Fibroblast of upper back skin (primary cell): ENCODE data around the gene NOM1.
"Not testable (repeated sequence)": the region's sequence is repeated elsewhere in the genome, so short reads cannot be mapped to it uniquely, and the experiment has no call there.

Experiments
- DNase-seq: peaks from one replicate; pipeline ENCODE4 v3.0.0-alpha.2; 2013

NOM1 gene

DNA sequence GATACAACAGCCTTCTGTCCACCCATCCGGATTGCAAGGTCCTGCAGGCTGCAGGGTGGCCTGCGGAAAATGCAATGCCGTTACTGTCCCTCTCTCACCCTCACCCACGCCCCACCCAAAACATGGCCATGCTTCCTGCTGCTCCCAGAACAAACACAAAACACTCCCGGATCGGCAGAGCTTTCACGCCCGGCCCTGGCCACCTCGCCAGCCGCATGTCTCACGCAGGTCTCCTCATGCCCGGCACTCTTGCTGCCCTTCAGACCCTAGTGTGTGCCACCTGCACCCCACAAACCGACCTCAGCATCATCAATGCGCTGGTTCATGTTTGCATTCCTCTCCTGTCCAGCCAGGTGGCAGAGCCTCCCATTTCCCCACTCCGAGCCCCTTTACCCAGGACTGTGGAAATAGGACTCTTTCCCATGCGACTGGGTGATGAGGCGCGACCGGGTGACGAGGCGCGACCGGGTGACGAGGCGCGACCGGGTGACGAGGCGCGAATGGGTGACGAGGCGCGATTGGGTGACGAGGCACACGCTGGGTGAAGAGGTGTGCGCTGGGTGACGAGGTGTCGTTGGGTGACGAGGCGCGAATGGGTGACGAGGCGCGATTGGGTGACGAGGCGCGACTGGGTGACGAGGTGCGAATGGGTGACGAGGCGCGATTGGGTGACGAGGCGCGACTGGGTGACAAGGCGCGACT is 8.9 kb upstream of the NOM1 start:
- no peak for DNase-seq

DNA sequence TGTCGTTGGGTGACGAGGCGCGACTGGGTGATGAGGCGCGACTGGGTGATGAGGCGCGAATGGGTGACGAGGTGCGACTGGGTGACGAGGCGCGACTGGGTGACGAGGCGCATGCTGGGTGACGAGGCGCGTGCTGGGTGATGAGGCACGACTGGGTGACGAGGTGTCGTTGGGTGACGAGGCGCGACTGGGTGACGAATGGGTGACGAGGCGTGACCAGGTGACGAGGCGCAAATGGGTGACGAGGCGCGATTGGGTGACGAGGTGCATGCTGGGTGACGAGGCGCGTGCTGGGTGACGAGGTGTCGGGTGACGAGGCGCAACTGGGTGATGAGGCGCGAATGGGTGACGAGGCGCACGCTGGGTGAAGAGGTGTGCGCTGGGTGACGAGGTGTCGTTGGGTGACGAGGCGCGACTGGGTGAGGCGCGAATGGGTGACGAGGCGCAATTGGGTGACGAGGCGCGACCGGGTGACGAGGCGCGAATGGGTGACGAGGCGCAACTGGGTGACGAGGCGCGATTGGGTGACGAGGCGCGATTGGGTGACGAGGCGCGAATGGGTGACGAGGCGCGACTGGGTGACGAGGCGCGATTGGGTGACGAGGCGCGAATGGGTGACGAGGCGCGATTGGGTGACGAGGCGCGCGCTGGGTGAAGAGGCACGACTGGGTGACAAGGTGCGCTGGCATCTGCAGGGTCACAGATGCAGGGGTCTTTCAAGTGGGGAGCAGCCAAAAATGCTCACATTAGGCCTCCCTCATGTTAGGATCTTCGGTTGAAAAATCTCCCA is 7.9 kb upstream of the NOM1 start:
- DNase-seq: no peak

DNA sequence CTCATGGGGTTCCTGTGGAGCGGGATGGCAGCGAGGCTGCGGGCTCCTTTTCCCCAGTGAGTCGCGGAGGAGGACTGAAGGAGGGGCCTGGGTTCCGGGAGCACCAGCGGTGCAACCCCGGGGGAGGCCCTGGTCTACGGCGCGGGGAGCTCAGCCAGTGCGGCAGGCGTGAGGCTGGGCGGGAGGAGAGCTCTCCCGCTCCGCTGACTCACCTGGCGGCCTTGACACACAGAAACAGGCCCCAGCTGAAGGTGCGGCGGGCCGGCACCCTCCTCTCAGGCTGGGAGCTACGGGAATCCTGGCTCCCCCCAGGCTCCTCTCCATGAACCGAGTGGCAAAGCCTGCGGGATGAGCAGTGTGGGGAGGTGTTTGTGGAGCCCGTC is 6.8 kb upstream of the NOM1 start:
- no peak for DNase-seq

DNA sequence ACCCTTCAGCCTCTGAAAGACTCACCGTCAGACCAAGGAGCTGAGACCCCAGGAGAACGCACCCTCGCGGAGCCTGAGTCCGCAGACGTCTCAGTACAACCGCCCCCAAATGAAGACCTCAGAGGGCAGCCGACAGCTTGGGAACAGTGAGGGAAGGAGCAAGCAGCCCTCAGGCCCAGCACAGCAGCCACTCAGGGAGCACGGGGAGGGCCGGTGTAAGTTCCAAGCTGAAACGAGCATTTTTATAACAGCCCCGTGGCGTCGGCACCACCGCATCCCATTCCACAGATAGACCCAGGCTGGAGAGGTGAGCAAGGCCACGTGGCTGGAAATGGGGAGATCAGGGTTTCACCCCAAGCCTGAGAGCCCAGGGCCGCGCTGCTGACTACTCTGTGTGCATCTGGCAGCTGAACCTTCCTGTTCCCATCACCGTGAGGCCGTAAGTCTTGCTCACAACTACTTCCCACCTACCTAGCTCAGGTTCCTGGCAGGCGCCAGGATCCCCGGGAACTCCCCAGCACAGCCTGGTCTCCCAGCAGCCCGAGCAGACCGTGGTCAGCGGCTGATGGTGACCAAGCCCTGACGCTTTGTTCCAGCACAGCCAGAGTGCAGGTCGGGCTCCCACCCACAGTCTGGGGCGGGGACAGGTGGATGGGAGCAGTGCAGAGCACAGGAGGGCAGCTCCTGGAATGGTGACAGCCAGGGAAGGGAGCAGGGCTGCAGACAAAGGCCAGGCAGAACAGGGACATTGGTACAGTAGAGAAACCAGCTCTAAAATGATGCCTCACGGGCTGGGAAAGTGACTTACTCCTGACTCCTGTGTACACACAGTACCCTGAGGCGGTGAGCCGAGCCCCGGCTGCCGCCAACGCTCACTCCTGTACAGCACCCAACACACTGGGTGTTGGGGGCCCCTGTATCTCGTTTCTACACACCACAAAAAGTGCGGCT is 6.1 kb upstream of the NOM1 start:
- no peak for DNase-seq

DNA sequence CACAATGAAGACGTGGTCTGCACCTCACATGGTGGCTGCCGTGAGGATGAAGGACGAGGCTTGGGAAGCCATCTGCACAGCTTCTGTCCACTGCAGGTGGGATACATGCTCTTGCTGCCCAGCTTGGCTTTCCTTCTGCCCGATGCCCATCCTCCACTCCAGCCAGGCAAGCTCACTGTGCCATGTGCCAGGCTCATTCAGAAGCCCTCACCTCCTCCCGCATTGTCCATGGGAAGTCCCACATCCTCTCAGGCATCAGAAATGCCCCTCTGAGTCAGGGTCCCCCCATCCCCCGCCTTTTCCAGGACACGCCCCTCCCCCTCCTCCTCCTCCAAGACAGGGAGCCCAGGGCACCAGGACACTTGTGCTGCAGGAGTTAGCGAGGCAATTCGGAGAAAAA is 4.6 kb upstream of the NOM1 start:
- DNase-seq: no peak

DNA sequence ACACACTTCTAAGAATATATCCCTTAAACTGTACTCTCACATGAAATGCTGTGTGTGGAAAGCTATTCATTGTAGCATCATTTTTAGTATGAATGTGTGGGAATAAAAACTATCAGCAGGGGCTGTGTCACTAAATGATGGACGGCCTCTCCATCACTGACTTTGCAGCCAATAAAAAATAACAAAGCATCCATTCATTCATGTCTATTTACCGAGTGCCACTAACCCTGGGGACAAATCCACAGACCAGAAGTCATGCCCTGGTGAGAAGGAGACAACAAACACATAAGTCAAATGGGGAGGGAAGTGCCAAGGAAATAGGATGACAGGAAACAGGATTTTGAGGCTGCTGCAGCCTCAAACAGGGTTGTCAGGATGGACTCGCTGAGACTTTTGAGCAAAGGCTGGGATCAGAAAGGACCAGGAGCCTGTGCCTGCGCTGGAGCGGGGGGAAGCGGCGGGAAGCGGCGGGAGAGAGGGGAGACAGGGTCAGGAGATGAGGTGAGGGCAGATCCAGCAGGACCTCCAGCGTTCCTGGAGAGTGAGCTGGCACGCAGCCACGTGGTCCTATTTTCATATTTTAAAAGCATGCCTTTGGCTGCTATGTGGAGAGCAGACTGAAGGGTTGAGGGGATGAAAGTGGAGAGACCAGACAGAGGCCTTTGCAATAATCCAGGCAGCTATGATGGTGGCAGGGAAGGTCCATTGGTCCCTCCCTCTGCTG is 2.2 kb upstream of the NOM1 start:
- no peak for DNase-seq

DNA sequence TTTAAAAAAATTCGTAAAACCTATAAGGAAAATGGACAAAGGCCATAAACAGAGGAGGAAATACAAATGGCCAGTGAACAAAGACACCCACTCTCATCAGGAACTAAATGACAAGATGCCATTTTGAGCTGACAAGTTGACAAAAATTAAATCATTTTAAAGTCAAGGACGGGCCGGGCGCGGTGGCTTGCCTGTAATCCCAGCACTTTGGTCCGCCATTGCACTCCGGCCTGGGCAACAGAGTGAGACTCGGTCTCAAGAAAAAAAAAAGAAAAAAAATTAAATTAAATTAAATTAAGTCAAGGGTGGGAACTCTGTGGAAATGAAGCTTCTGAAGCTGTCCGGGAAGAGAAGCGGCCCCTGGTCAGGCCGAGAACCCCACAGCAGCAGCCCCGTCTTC is 1.2 kb upstream of the NOM1 start:
- DNase-seq: no peak

DNA sequence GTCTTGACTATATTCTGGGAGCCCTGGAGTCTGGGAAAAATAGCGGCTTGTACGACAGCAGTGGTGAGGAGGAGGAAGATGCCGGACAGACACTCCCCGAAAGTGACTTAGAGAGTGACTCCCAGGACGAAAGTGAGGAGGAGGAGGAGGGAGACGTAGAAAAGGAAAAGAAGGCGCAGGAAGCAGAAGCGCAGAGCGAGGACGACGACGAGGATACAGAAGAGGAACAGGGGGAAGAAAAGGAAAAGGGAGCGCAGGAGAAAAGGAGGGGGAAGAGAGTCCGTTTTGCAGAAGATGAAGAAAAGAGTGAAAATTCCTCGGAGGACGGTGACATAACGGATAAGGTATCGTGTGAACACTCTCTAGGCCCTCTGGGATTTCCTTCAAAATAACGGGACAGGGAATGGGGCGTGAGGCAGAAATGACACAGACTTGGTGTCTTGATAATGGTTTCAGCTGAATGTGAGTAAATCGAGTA is 908 bp downstream of the NOM1 start:
- no peak for DNase-seq

DNA sequence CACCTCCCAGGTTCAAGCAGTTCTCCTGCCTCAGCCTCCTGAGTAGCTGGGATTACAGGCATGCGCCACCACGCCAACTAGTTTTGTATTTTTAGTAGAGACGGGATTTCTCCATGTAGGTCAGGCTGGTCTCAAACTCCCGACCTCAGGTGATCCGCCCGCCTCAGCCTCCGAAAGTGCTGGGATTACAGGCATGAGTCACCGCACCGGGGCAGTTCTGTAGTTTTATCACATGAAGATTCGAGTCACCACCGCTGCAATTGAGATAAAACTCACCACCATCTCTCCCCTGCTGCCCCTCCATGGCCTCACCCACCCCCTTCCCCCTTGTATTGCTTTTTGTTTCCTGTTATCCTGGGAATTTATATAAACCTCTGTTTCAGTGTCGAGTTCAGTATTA is 3.7 kb downstream of the NOM1 start:
- DNase-seq: not testable (repeated sequence)

DNA sequence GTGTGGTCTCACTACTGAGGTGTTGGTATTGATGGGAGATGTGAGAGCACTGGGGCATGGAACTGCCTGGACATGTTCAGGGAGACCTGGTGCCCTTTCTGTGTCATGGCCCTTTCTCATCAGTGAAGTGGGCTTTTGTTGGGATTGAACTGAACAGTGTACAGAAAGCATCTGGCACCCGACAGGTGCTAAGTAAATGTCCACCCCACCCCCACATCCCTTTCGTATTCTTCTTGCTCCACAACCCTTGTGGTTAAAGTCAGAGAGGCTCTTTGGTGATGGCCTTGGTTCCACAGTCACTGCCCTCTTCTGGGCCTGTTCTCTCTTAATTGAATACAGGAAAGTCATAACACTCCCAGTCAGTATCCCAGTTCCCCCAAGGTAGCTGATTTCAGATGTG is 5.4 kb downstream of the NOM1 start:
- no peak for DNase-seq

DNA sequence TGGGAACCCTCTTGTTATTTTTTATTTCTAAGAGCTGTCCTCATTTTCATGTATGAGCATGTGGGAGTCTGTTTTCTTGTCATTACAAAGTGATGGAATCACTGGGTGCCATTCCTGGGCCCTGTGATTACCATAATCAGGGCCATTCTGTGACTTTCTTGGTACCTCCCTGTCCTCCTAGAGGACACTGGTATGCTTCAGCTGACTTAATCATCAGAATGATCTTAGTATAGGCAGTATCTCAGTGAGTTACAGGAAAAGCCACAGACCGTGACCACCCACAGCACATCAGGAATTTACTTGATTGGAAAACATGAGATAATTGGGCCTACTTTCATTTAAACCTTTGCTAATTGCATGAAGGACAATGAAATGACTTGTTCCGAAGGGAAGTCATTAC is 7.2 kb downstream of the NOM1 start:
- no peak for DNase-seq

DNA sequence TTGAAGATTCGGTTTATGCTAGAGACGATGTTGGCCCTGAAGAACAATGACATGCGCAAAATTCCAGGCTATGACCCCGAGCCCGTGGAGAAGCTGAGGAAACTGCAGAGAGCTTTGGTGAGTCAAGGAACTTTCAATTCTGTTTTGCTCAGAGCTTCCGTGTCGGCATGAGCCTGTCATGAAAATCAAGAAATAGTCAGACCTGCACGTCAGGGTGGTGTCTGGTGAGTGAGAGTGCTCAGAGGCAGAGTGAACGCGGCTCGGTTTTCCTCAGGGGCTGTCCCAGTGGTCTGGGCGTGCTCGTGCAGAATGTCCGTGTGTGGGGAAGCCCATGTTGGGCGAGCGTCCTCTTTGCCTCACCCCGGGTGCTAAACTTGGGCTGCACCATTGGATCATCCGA is 12.6 kb downstream of the NOM1 start:
- no peak for DNase-seq

DNA sequence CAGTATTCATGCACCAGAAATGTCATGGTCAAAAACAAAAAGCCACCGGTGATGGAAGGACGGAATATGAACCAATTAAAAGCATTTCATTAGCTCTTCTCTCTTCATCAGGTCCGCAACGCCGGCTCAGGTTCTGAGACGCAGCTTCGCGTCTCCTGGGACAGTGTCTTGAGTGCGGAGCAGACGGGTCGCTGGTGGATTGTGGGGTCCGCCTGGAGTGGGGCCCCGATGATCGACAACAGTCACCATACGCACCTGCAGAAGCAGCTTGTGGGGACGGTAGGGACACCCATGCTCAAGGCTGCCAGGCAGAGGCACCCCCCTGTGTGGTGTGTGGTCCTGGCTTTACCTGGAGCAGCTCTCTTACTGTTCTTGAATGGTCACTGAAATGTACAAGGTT is 13.4 kb downstream of the NOM1 start:
- DNase-seq: no peak

DNA sequence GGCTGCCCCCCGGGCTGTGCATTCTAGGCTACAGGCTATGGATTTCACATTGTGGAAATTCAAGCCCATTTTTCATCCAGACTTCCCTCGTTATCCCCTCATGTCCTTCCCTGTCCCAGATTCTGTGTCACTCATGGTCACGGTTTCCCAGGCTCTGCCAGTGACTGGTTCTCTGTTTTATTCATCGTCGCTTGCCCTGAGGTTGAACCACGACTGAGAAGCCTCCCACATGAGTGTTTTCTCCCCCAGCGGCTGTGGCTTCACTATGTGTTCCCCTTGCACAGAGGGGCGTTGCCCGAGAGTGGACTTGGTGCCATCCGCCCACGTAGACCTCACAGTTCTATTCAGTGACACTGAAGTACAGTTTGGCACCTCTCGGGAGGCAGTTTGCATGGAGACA is 14.0 kb downstream of the NOM1 start:
- DNase-seq: no peak

DNA sequence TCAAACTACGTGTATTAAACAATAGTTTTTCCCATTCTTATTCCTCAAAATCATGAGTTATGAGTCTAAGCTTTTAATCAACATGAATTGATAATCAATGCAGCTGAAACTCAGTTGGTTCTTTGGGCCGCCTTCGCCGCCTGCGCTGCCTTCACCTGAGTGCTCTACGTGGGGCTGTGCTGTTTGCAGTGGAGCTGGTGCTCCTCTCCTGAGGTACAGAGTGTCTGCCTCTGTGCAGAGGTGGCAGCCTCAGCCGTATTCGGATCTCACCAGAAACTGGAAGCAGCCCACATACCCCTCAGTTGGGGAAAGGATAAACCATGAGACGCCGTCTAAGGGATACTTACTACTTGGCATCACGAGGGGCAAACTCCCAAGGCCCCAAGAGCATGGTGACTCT is 15.5 kb downstream of the NOM1 start:
- DNase-seq: no peak

DNA sequence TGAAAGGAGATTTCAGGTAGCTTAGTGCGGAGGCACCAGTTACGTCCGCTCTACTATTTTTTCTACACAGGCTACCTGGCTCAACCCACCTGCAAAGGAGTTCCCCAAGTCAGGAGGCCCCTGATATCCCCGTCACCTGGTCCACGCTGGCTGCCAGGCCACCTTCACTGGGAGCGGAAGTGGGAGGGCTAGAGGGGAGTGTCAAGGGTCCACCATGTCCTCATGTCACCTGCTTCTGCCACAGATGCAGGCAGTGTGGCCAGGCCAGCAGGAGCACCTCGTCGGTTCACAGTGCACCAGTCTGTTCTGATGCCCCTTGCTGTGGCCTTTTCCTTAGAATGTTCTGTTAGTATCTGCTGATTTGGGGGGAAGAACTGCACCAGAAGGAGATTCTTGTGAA is 16.9 kb downstream of the NOM1 start:
- no peak for DNase-seq

DNA sequence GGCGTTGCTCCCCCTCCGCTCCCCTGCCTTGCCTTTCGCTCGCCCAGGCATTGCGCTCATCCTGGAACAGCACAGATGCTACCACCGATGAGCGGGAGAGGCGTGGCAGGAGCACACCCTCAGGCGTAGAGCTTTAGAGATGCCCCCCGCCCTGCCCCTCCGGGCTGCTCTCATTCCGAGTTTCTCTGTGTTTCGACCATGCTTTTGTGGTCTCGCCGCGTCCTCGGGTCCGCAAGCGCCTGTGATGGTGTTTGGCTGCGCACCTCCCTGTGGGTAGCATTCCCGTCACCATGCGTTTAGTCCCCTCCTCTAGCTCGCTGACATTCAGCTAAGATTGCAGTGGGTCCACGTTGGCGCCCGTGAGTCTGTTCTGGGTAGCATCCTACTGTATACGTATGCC is 18.7 kb downstream of the NOM1 start:
- DNase-seq: no peak

DNA sequence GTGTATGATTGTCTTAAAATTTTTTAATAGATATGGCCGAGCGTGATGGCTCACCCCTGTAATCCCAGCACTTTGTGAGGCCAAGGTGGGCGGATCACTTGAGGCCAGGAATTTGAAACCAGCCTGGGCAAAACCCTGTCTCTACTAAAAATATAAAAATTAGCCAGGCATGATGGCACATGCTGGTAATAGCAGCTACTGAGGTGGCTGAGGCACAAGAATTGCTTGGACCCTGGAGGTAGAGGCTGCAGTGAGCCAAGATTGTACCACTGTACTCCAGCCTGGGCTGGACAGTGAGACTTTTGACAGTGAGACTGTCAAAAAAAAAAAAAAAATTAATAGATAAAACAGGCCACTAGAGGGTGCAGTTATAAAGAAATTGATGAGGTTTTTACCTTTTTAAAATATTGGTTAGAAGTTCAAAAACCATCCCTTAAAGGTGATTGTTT is 20.5 kb downstream of the NOM1 start:
- DNase-seq: no peak

DNA sequence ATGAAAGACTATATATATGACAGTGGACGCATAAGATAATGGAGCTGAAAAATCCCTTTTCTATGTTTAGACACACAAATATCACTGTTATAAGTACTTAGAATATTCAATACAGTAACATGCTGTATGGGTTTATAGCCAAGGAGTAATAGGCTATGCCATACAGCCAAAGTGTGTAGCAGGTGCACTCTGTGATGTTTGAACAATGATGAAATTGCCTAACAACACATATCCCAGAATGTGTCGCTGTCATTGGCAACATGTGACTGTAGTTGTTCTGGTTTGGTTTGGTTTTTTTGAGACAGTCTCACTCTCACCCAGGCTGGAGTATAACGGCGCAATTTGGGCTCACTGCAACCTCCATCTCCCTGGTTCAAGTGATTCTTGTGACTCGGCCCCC is 26.1 kb downstream of the NOM1 start:
- no peak for DNase-seq

DNA sequence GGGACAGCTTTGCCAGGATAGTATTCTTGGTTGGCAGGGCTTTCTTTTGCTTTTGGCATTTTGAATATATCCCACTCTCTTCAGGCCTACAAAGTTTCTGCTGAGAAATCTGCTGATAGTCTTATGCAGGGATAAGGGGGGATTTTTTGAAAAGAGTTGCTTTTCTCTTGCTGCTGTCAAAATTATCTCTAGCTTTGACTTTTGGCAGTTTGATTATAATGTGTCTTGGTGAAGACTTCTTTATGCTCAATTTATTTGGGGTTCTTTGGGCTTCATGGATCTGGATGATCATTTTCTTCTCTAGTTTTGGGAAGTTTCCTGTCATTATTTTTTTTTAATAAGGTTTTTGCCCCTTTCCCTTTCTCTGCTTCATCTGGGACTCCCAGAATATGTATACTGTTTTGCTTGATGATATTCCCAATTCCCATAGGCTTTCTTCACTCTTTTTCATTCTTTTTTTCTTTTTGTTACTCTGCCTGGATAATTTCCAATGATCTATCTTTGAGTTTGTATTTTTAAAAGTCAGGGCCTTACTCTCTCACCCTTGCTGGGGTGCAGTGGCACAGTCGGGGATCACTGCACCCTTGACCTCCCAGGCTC is 29.6 kb downstream of the NOM1 start:
- DNase-seq: no peak

DNA sequence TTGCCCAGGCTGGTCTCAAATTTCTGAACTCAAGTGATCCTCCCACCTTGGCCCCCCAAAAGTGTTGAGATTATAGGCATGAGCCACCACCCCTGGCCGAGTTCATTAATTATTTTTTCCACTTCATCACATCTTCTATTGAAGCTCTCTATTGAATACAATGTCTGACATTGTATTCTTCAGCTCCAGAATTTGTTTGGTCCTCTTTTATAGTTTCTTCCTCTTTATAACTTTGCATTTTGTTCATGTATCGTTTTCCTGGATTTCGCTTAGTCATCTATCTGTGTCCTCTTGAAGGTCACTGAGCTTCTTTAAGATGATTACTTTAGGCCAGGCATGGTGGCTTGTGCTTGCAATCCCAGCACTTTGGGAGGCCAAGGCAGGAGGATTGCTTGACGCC is 30.2 kb downstream of the NOM1 start:
- DNase-seq: no peak

DNA sequence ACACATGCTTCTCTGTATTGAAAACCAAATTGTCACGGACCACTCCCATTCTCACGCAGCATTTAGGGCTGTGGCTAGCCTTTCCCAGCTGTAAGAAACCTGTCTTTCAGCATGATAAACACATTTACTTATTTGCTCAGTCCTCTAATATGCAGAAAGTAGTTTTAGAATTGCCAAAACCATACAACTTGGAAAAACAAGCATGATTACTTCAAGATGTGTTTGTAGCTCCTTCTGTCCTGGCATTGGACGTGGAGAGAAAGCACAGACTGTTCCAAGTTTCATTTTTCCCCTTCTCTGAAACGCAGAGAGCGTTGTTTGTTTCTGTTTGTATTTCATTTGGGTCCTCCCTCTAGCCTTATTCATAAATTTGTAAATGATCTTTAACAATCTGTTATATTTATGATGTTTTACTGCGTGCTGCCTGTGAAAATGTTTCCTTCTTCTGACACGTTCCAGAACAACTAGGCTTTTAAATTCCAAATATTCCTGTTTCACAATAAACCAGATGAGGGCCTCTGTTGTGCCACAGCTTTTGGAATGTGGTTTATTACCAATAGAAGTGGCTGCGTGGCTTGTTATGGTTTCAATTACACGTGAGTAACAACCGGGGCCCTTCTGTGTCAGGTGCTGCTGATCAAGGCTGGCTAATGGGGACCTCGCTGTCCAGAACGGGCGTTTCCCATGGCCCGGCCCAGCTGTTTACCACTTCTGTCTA is 34.8 kb downstream of the NOM1 start:
- DNase-seq: peak; percentile 53
